ENCODE data around the gene CXorf58. TPM values are rescaled to one million over a fixed set of nuclear protein-coding genes. Genes with fewer than 3 reads are reported as not detected.

Gene CXorf58
- total and polyA plus RNA-seq, 2 experiments from 2014 or later, result 0.56 TPM; not detected in 1

DNA sequence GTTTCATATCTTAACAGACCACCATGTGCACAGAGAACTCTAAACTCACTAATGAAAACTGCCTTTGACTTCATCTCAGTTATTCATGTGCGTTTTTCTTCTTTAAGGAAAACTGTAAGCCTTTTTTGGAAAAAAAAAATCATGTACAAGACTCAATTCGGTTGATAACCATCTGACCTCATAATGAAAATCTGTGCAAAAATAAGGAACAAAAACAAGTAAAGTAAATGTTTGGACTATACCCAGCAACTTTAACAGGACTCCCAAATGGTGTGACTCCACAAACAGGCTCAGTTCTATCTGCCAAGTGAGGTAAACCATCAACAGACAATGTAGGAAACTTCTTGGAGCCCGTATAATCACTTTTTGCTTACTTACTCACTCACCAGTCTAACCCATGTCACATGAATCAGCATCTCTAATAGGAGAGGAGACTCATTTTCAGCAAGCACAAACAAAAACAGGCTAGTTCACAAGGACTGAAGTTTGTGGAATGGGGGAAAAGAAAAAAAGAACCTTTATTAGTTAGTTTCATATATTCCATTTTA is 9.3 kb upstream of the CXorf58 start:
- H3K4me3 ChIP-seq, result no peak overlapping the region
- no peak overlapping the region for H3K27ac ChIP-seq (ENCODE audit: low read depth)
- H3F3A ChIP-seq (replicated peaks; ENCODE audit: low read depth), result no peaks in the 10 kb centered on the region
- no peaks in the 10 kb centered on the region for H3K27me3 Mint-ChIP-seq (ENCODE audit: insufficient read depth, low read depth, poor library complexity)
- H3K9me3 Mint-ChIP-seq, result no peaks in the 10 kb centered on the region
- H3K4me1 ChIP-seq (ENCODE audit: insufficient read depth), result peaks cover 19% of the 10 kb centered on the region
- no peak overlapping the region for H3K4me2 ChIP-seq
- H4K20me1 ChIP-seq (replicated peaks; ENCODE audit: insufficient read depth), result no peaks in the 10 kb centered on the region
- H3K9me2 ChIP-seq (ENCODE audit: insufficient read depth), result no peaks in the 10 kb centered on the region
- DNase-seq (ENCODE audit: low spot score) (no peak), ATAC-seq (no peak)
- no peak overlapping the region for H2AFZ ChIP-seq
- H3K27ac Mint-ChIP-seq, result peak overlapping the region; percentile 42
- peaks cover 39% of the 10 kb centered on the region for H3K79me2 ChIP-seq (replicated peaks; ENCODE audit: insufficient read depth)
- TF ChIP-seq EZH2 (IDR thresholded peaks at IDR 0.05; ENCODE audit: low read depth, unreplicated experiment), result no peak
- no peak for TF ChIP-seq JUNB (IDR thresholded peaks at IDR 0.05; ENCODE audit: unreplicated experiment)
- no peak for TF ChIP-seq ZNF462 (CRISPR knock-in tag; IDR thresholded peaks at IDR 0.05)
- TF ChIP-seq ZNF114 (CRISPR knock-in tag; IDR thresholded peaks at IDR 0.05), result no peak
- no peak for TF ChIP-seq EZH2phosphoT487 (IDR thresholded peaks at IDR 0.05; ENCODE audit: unreplicated experiment)
- no peak for TF ChIP-seq ZNF331 (CRISPR knock-in tag; IDR thresholded peaks at IDR 0.05; ENCODE audit: low read depth)
- no peak for TF ChIP-seq ETS1 (IDR thresholded peaks at IDR 0.05)
- no peak for TF ChIP-seq NANOG (IDR thresholded peaks at IDR 0.05; ENCODE audit: borderline replicate concordance)
- TF ChIP-seq STAT1 (IDR thresholded peaks at IDR 0.05; ENCODE audit: unreplicated experiment), result no peak
- TF ChIP-seq CREB1 (CRISPR knock-in tag; IDR thresholded peaks at IDR 0.05; ENCODE audit: low read depth), result no peak
- no peak for TF ChIP-seq POLR2AphosphoS5 (IDR thresholded peaks at IDR 0.05; ENCODE audit: low read depth)
- no peak for TF ChIP-seq CTCF (conservative IDR thresholded peaks at IDR 0.05; ENCODE audit: low read depth in 2 of 2)
- no peaks in the 10 kb centered on the region for H3K27me3 ChIP-seq (ENCODE audit: insufficient read depth)
- H3K36me3 Mint-ChIP-seq (ENCODE audit: low read depth), result no peaks in the 10 kb centered on the region
- H3K4me1 Mint-ChIP-seq, result peaks cover 13% of the 10 kb centered on the region; the same call in 2 of the 3 replicates
- no peaks in the 10 kb centered on the region for H3K36me3 ChIP-seq (ENCODE audit: insufficient read depth)
- H3K4me3 Mint-ChIP-seq, result no peak overlapping the region
